MCF 10A (cell line): ENCODE data around the gene RMI1. TPM values are rescaled to one million over a fixed set of nuclear protein-coding genes. Genes with fewer than 3 reads are reported as not detected.

ENCODE experiments used
- BruUV-seq: library from RNA; stranded (reverse); fragments of 400-500 nt; replicated peaks from 2 replicates; lab custom pipeline; 2021; lab: Mats Ljungman, UMichigan
- CTCF ChIA-PET: fragments of 300-600 bp; sonication (Branson Sonifier 250); formaldehyde crosslinking; extraction: SDS; loops from one replicate; lab custom pipeline; 2021; ENCODE audit warnings: antibody characterized with exemption, inconsistent platforms; lab: Yijun Ruan, JAX
- POLR2A ChIA-PET: fragments of 300-600, 350-650 bp; sonication (Branson Sonifier 250); formaldehyde crosslinking; extraction: SDS; loops from one replicate; lab custom pipeline; 2020; ENCODE audit warnings: antibody characterized with exemption, inconsistent platforms; lab: Yijun Ruan, JAX
- DNase-seq: peaks from one replicate; pipeline ENCODE4 v3.0.0-alpha.2; 2018; ENCODE audit not compliant: unreplicated experiment
- H3K27ac Mint-ChIP-seq: one replicate; pipeline ENCODE4 v1.8.0; 2022; ENCODE audit warnings: mild to moderate bottlenecking, low read depth, mixed read lengths; ENCODE audit not compliant: unreplicated experiment
- H3K27me3 Mint-ChIP-seq: one replicate; pipeline ENCODE4 v1.8.0; 2022; ENCODE audit warnings: mixed read lengths; ENCODE audit not compliant: insufficient read depth, unreplicated experiment
- H3K36me3 Mint-ChIP-seq: one replicate; pipeline ENCODE4 v1.8.0; 2022; ENCODE audit warnings: mild to moderate bottlenecking, moderate library complexity, mixed read lengths; ENCODE audit not compliant: insufficient read depth, unreplicated experiment
- H3K4me1 Mint-ChIP-seq: one replicate; pipeline ENCODE4 v1.8.0; 2022; ENCODE audit warnings: mixed read lengths; ENCODE audit not compliant: insufficient read depth, unreplicated experiment
- H3K4me3 Mint-ChIP-seq: one replicate; pipeline ENCODE4 v1.8.0; 2022; ENCODE audit warnings: mild to moderate bottlenecking, moderate library complexity, mixed read lengths; ENCODE audit not compliant: unreplicated experiment
- H3K9me3 Mint-ChIP-seq: one replicate; pipeline ENCODE4 v1.8.0; 2022; ENCODE audit warnings: mixed read lengths; ENCODE audit not compliant: unreplicated experiment
- CTCF ChIP-seq: fragments of 200-600 bp; IDR thresholded peaks from one replicate; pipeline ENCODE4 v1.8.0; 2022; ENCODE audit warnings: antibody characterized with exemption, mild to moderate bottlenecking; ENCODE audit not compliant: unreplicated experiment
- intact Hi-C: fragments of 100-400 bp; cut with micrococcal nuclease; formaldehyde crosslinking; loops from 2 replicates; pipeline ENCODE4 v1.14.1; 2022
- total RNA-seq: library from RNA; stranded (reverse); gene quantifications from 2 replicates; pipeline ENCODE4 v1.2.3, GENCODE V29; 2022

RMI1 gene
- total RNA-seq, 1 experiment from 2014 or later = 11.0 TPM

GRCh38 chr9:84003246-84003645 lies 22.6 kb downstream of the RMI1 start:
- no peak for DNase-seq
- no peak for TF ChIP-seq CTCF
- Mint-ChIP-seq H3K27me3 (no peaks in the 10 kb centered on the region), H3K4me3 (no peak overlapping the region), H3K4me1 (no peaks in the 10 kb centered on the region), H3K36me3 (peaks cover 7% of the 10 kb centered on the region), H3K27ac (no peak overlapping the region), H3K9me3 (no peaks in the 10 kb centered on the region)
- intact Hi-C loops = no loop called here
- ChIA-PET POLR2A (interaction anchor here (1.0 to 1.5 kb wide), 2 partner anchors 82 to 133 kb away, joined by 3 to 5 read pairs; partner anchors contain the start of gene KIF27), CTCF (interaction anchor here (0.5 to 1.6 kb wide), 5 partner anchors 11 to 258 kb away, joined by 3 to 7 read pairs (median 3); no protein-coding TSS in a partner anchor)
- no TSS peak for BruUV-seq

DNA sequence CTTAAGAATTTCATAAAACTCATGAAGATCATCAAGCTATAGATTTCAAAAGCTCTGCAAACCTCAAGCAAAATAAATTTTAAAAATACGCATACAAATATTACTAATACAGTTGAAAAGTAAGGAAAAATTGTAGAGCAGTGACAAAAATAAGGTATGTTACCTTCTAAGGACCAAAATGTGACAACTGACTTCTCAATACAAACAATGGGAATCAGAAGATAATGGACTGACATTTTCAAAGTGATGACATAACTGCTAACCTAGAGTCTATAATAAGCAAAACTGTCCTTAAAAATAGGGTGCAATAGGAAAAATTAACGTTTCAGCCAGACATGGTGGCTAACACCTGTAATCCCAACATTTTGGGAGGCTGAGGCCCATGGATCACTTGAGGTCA lies 27.1 kb downstream of the RMI1 start:
- Mint-ChIP-seq H3K36me3 (no peaks in the 10 kb centered on the region), H3K4me1 (no peaks in the 10 kb centered on the region), H3K4me3 (no peak overlapping the region), H3K27me3 (no peaks in the 10 kb centered on the region), H3K27ac (no peak overlapping the region), H3K9me3 (no peaks in the 10 kb centered on the region)
- intact Hi-C loops = no loop called here
- DNase-seq = no peak
- no peak for TF ChIP-seq CTCF
- no TSS peak for BruUV-seq
- POLR2A ChIA-PET = interaction anchor here (0.6 to 1.2 kb wide), 2 partner anchors 27 to 265 kb away, joined by 3 to 4 read pairs; partner anchors contain the start of genes HNRNPK and RMI1
- CTCF ChIA-PET = interaction anchor here (0.8 kb wide), 1 partner anchor 130 kb away, joined by 3 read pairs; no protein-coding TSS in a partner anchor

GRCh38 chr9:84024041-84024575 lies 43.5 kb downstream of the RMI1 start:
- no peaks in the 10 kb centered on the region for H3K27me3 Mint-ChIP-seq
- intact Hi-C loops = no loop called here
- CTCF ChIA-PET = interaction anchor here (0.8 kb wide), 1 partner anchor 250 kb away, joined by 4 read pairs; no protein-coding TSS in a partner anchor
- no peaks in the 10 kb centered on the region for H3K4me1 Mint-ChIP-seq
- H3K27ac Mint-ChIP-seq = no peak overlapping the region
- BruUV-seq = no TSS peak
- no peak overlapping the region for H3K4me3 Mint-ChIP-seq
- H3K9me3 Mint-ChIP-seq = peaks cover 13% of the 10 kb centered on the region
- POLR2A ChIA-PET = no interaction called here
- no peak for DNase-seq
- TF ChIP-seq CTCF = no peak
- H3K36me3 Mint-ChIP-seq = no peaks in the 10 kb centered on the region

GRCh38 chr9:84027201-84027600 lies 46.6 kb downstream of the RMI1 start:
- no peak for DNase-seq
- Mint-ChIP-seq H3K4me1 (no peaks in the 10 kb centered on the region), H3K4me3 (no peak overlapping the region), H3K9me3 (peaks cover 13% of the 10 kb centered on the region), H3K36me3 (no peaks in the 10 kb centered on the region), H3K27ac (no peak overlapping the region), H3K27me3 (no peaks in the 10 kb centered on the region)
- BruUV-seq = no TSS peak
- intact Hi-C loops = no loop called here
- no peak for TF ChIP-seq CTCF
- CTCF ChIA-PET = no interaction called here
- POLR2A ChIA-PET = interaction anchor here (0.6 kb wide), 1 partner anchor 11 kb away, joined by 4 read pairs; no protein-coding TSS in a partner anchor
